IPS-11a (cell line): Measurements from ENCODE around the gene KMT2B.
A peak's percentile ranks its signal among the peaks of the same experiment; 100 is the strongest.
"Not testable (repeated sequence)": the region's sequence is repeated elsewhere in the genome, so short reads cannot be mapped to it uniquely, and the experiment has no call there.

Experiments
- H3K4me3 ChIP-seq: one replicate; pipeline ENCODE4 v1.5.1; 2013; ENCODE audit warnings: low read depth, low read length, control low read depth

KMT2B gene

DNA sequence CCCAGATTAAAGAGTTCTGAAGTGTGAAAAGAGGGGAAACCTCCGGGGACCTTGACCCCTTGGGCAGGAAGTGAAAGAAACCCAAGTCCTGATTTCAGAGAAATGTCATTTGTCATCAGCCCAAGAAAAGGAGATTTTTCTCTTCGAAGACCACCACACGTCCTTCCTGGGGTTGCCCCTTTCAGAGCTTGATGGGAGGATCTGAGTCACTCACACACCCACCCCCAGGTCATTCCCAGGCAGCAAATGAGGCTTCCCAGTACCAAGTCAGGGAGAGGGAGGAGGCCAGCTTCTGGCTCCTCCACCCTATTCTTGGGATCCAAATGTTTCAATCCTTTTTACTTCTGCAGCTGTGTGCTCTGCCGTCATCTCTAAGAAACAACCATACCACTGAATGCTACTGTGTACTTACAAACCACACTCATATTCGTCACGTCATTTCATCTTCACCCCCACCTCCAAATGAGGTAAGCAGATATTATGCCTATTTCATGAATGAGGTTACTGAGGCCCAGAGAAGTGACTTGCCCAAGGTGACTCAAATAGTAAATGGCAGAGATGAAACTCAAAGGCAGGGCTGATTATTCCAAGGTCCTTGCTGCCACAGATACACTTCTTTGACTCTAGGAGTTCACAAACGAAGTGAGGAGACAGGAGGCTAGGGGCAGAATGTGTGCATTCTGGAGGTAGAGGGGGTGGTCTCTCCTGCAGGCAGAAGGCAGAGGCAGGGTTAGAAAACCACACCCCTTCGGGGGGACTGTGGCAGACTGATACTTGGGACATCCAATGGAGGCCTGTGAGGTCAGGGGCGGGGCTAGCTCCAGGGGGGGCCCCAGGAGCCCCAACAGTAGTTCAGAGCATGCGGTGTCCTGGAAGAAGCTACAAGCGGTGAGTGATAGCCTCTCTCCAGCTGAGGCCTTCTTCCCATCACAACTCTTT lies 5.0 kb upstream of the KMT2B start:
- H3K4me3 ChIP-seq: no peak overlapping the region

GRCh38 chr19:35713506-35713850 lies 4.3 kb upstream of the KMT2B start:
- no peak overlapping the region for H3K4me3 ChIP-seq

GRCh38 chr19:35713904-35714495 lies 3.8 kb upstream of the KMT2B start:
- no peak overlapping the region for H3K4me3 ChIP-seq

- H3K4me3 ChIP-seq: no peak overlapping the region
Observed at GRCh38 chr19:35714601-35715354, 3.0 kb upstream of the KMT2B start.

- no peak overlapping the region for H3K4me3 ChIP-seq
Observed at GRCh38 chr19:35715355-35715809, 2.4 kb upstream of the KMT2B start.

DNA sequence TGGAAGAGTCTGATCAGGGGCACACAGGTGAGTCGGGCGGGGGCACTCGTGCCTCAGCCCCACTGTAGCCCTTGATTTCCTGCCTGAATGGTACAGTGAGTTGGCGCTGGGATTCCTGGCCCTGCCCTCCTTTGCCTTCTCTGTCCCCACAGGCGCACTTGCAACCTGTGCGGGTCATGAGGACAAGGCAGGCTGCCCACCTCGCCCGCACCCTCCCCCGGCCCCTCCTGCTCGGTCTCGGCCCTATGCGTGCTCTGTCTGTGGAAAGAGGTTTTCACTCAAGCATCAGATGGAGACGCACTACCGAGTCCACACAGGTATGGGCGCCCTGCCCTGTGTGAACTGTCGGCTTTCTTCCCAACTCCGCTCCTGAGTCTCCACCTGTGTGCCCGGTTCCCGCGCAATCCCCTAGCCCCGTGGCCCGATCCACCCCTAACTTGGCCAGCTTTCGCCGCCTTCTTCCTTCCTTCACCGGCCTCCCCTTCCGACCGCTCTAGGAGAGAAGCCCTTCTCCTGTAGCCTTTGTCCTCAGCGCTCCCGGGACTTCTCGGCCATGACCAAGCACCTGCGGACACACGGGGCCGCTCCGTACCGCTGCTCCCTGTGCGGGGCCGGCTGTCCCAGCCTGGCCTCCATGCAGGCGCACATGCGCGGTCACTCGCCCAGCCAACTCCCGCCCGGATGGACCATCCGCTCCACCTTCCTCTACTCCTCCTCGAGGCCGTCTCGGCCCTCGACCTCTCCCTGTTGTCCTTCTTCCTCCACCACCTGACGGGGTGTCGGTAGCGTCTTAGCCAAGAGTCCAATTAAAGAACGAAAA lies 1.6 kb upstream of the KMT2B start:
- peak overlapping the region; percentile 62 for H3K4me3 ChIP-seq

DNA sequence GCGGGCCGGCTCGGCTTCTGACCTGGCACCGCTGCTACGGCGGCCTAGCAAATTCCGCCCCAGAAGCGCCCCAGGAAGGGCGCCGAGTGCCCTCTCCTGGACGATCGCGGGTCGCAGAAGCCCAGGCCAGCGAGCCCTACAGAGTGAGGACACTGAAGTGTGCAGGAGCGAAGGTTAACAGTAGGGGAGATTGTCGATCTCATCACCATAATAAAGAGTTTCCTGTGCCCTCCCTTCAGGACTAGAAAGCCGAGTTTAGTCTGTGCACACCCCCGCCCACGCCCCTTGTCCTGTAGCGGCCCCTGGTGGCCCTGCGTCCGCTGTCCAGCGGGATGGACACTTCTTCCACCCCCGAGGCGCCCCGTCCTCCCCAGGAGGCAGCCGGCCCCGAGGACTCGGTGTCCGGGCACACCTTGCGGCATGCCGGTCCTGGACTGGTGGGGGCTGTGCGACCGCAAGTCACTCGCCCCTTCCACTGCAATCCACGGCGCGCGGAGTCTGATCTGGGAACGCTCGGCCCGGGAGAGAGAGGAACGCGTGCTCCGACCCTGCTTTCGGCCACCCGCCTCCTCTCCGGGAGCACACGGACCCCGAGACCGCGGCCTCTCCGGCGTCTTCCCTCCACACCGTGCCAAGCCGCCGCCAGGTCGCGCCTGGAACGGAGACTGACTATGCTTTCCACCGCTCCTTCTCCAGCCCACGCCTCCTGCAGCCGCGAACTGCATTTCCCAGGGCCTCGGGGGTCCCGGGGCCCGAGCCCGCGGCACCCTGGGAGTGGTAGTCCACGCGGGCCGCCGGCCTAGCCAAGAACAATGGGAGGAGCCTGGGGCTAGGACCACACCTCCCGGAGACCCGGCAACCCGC lies 770 bp upstream of the KMT2B start:
- H3K4me3 ChIP-seq: peak overlapping the region; percentile 62

GRCh38 chr19:35718345-35719041 lies 690 bp downstream of the KMT2B start:
- H3K4me3 ChIP-seq: peak overlapping the region; percentile 82

DNA sequence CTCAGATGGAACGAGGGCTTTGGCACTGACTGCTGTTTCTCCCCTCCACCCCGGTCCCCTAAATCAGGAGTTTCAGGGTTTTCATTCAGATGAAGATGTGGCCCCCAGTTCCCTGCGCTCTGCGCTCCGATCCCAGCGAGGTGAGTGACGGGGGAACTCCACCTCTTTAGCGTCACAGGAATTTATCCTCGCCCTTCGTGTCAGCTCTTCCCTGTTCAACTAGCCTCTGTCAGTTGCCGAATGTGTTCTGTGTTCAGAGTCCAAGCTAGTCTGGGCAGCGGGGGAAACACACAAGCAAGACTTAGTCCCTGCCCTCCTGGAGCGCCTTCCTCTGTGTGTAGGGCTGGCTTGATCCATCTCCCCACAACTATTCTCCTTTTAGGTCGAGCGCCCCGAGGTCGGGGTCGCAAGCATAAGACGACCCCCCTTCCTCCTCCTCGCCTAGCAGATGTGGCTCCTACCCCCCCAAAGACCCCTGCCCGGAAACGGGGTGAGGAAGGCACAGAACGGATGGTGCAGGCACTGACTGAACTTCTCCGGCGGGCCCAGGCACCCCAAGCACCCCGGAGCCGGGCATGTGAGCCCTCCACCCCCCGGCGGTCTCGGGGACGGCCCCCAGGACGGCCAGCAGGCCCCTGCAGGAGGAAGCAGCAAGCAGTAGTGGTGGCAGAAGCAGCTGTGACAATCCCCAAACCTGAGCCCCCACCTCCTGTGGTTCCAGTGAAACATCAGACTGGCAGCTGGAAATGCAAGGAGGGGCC lies 1.8 kb downstream of the KMT2B start:
- no peak overlapping the region for H3K4me3 ChIP-seq

DNA sequence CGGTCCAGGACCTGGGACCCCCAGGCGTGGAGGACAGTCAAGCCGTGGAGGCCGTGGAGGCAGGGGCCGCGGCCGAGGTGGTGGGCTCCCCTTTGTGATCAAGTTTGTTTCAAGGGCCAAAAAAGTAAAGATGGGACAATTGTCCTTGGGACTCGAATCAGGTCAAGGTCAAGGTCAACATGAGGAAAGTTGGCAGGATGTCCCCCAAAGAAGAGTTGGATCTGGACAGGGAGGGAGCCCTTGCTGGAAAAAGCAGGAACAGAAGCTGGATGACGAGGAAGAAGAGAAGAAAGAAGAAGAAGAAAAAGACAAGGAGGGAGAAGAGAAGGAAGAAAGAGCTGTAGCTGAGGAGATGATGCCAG lies 2.3 kb downstream of the KMT2B start:
- H3K4me3 ChIP-seq: no peak overlapping the region

GRCh38 chr19:35720648-35721047 lies 2.8 kb downstream of the KMT2B start:
- H3K4me3 ChIP-seq: no peak overlapping the region

DNA sequence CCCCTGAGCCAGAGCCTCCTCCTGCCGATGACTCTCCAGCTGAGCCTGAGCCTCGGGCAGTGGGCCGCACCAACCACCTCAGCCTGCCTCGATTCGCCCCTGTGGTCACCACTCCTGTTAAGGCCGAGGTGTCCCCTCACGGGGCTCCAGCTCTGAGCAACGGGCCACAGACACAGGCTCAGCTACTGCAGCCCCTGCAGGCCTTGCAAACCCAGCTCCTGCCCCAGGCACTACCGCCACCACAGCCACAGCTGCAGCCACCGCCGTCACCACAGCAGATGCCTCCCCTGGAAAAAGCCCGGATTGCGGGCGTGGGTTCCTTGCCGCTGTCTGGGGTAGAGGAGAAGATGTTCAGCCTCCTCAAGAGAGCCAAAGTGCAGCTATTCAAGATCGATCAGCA lies 3.6 kb downstream of the KMT2B start:
- no peak overlapping the region for H3K4me3 ChIP-seq

DNA sequence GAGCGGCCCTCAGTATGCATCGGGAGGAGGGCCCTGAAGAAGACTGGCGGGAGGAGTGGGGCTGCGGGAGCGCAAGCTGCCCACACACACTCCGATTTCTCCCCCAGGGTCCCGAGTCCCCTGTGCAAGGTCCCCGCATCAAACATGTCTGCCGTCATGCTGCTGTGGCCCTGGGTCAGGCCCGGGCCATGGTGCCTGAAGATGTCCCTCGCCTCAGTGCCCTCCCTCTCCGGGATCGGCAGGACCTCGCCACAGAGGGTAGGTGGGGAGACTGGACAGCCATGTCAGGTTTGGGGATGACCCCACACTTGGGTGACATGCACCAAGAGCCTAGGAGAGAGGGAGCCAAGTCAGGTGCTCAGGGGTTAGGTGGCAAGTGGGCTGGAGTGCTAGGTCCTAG lies 4.7 kb downstream of the KMT2B start:
- no peak overlapping the region for H3K4me3 ChIP-seq

GRCh38 chr19:35722897-35723296 lies 5.1 kb downstream of the KMT2B start:
- no peak overlapping the region for H3K4me3 ChIP-seq

- no peak overlapping the region for H3K4me3 ChIP-seq
Observed at GRCh38 chr19:35723671-35724070, 5.9 kb downstream of the KMT2B start.

DNA sequence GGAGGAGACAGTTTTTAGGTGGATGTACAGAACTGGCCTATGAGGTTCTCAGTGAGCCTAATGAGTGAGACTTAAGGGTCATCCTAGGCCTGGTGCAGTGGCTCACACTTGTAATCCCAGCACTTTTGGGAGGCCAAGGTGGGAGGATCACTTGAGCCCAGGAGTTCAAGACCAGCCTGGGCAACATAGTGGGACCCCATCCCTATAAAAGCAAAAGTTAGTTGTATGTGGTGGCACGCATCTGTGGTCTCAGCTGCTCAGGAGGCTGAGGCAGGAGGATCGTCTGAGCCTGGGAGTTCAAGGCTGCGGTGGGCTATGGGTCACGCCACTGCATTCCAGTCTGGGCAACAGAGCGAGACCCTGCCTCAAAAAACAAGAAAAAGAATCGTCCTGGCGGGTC lies 6.3 kb downstream of the KMT2B start:
- not testable (repeated sequence) for H3K4me3 ChIP-seq

- H3K4me3 ChIP-seq: no peak overlapping the region
Observed at GRCh38 chr19:35724560-35724959, 6.8 kb downstream of the KMT2B start.

- no peak overlapping the region for H3K4me3 ChIP-seq
Observed at GRCh38 chr19:35725216-35725861, 7.5 kb downstream of the KMT2B start.
